Stimulated activated CD8-positive, alpha-beta memory T cell treated with anti-CD3 and anti-CD28 coated beads, Interleukin-15, amount 100 ng/mL, for 48 hours (primary cell): Measurements from ENCODE around the gene COQ2.
A peak's percentile ranks its signal among the peaks of the same experiment; 100 is the strongest.
"Not testable (repeated sequence)": the region's sequence is repeated elsewhere in the genome, so short reads cannot be mapped to it uniquely, and the experiment has no call there.

Source experiments
- DNase-seq, 2 donors: peaks; one replicate each; pipeline ENCODE4 v3.0.0-alpha.2; 2020; ENCODE audit warnings: low read depth in 2 of 2

COQ2 gene

DNA sequence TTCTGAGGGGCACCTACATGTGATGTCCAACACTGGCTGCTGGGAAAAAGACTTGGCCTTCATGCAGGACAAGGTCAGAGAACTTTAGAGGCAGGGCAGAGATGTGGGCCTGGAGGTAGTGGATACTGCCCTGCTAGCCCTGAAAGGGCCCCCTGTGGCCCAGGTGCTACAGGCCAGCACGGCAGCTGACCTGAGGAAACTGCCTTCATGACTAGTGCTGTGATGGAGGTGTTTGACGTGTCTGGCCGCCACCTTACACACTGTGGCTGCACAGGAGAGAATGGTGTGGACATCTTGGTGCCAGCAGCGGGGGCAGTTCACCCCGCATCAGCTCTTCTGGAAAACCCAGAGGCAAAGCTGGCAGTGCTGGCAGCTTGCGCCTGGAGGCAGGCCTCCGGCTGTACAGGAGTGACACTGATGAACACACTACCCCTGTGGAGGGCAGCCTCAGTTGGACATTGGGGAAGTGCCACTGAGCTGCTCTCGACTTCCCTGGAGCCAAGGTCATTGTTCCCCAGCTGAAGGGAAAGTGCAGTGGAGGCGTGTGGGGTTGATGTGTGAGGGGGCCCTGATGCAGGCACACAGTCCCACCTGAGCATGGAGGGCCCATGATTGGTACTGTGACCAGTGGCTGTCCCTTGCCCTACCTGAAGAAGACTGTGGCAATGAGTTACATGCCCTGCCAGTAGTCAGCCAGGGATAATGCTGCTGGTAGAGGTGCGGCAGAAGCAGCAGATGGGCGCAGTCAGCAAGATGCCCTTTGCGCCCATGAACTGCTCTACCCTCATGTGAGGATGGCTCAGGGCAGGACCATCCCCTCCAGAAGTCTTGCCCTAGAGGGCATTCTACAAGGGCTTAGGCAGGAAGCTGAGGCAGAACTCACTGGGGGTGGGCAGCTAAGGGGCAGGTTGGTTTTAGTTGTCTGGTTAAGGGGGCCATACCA, 36.9 kb downstream of the COQ2 start:
- DNase-seq, result no peak

GRCh38 chr4:83241132-83241531, 43.5 kb downstream of the COQ2 start:
- no peak for DNase-seq

DNA sequence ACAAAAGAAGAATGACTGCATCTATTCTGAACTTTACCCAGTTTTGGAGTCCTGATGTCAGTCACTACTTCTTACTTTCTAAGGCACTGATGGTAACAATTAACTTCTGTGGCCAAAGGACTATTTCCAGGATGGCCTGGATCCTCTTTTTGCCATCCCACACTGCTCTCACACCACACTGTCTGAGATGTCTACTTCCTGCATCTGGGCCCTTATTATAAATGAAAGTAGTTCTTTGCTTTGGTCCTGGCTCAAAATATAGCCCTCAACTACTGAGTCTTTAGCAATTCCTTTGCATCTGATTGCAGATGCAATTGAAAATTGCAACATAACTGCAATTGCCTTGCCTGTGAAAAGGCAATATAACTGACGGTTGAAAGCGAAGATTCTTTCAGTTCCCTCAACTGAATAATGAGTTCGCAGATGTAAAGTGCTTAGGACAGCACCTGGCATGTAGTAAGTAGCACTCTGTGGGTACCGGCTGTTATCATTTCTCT, 44.2 kb downstream of the COQ2 start:
- DNase-seq, result no peak

DNA sequence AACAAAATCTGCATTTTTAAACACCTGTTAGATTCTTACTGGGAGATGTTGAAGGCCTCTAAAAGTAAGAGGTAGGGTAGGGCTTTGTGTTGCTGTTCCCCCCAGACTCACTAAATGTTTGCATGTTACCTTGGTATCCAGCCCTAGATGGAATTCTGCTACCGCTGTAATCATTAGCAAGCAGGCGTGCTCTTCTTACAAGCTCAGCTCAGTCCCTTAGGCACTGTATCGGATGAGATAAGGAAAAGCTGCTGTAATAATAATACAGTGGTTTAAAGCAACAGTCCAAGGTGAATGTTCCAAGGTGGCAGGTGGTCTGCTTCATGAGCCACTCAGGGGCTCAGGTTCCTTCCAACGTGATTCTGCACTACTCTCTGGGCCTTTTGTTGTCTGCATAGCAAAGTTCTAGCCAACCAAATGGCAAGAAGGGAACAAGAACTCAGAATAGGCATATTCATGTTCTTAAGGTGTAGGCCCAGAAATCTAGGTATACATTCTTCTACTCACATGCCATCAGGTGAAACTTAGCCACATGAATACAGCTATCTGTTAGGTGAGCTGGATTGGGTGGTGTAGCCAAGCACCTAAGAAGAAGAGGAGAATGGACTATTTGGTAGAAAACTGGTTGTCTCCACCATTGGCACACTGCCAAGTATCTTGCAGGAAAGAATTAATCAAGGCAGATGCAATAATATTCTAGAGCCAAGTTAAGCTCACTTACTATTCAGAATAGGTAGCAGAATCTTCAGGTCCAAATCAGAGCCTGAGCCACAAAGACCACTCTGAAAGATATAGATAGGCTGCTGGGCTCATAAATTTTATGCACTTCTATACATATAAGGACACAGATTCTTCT, 46.0 kb downstream of the COQ2 start:
- no peak for DNase-seq

DNA sequence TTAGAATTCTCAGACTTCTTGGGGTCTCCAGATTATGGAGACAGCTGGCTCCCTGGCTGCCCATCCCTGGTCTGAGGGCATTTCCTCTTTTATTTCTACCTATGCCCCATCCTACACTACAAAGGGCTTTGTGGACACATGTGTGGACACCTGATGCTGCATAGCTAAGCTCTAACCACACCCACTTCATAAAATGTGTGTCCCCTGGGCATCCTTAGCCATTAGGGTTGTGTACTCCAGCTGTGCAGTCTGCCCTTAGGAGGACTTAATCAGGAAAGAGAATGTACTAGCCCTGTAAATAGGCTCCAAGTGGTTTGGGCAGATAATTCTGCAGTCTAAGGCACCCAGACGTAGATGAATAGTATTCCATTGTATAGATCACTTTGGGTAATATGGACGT, 47.0 kb downstream of the COQ2 start:
- DNase-seq, result no peak

DNA sequence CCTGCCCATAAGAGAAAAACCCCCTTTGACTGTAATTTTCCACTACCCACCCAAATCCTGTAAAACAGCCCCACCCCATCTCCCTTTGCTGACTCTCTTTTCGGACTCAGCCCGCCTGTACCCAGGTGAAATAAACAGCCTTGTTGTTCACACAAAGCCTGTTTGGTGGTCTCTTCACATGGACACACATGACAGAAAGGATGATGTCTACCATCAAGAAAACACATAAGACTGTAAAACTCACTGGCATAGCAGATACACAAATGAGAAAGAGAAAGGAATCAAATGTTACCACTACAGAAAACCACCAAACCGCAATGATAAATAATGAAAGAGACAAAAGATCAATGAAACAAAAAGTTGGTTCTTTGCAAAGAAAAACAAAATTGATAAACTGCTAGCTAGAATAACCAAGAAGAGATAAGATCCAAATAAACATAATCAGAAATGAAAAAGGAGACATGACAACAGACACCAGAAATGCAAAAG, 48.9 kb downstream of the COQ2 start:
- DNase-seq, result not testable (repeated sequence)

DNA sequence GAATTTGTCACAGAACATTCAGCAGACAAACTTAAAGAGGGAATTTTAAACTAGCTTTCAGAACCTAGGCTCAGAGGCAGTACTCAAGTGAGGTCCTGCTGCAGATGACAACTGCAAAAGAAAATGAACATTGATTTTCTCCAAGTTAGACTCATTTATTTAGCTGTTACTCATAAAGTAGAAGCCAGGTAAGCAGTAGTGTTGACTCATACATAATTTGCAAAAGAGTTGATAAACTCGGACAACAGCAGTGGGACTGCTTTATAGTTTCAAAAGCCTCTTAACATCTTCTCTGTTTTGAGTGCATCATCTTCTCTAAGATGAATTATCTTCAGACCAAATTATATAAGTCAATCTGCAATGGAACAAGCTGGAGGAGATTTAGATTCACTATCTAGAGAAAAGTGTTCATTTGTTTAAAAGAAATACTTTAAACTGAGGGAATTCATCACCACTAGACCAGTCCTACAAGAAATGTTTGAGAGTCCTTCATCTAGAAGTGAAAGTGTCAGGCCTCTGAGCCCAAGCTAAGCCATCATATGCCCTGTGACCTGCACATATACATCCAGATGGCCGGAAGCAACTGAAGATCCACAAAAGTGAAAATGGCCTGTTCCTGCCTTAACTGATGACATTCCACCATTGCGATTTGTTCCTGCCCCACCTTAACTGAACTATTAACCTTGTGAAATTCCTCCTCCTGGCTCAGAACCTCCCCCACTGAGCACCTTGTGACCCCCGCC, 49.5 kb downstream of the COQ2 start:
- DNase-seq, result no peak

GRCh38 chr4:83234387-83234786, 50.2 kb downstream of the COQ2 start:
- not testable (repeated sequence) for DNase-seq

DNA sequence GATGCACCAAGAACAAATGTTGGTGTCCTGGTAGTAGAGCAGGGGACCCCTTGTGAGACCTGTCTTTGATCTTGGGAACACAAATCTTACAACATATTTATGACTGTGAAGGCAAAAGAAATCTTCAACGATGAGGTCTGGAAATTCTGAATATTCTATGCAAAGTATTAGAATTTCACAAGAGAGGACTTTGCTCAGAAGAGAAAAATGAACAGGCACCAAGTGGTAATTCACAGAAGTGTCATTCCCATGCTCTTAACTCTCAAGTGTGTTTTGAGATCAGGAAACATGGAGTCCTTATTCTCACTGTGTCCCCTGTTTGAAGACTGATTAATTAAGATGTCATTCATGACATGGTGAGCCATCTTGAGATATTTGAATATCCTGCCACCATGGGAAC, 52.5 kb downstream of the COQ2 start:
- no peak for DNase-seq

GRCh38 chr4:83231620-83232076, 53.0 kb downstream of the COQ2 start:
- peak in 1 of 2 donors; percentile 36 for DNase-seq

DNA sequence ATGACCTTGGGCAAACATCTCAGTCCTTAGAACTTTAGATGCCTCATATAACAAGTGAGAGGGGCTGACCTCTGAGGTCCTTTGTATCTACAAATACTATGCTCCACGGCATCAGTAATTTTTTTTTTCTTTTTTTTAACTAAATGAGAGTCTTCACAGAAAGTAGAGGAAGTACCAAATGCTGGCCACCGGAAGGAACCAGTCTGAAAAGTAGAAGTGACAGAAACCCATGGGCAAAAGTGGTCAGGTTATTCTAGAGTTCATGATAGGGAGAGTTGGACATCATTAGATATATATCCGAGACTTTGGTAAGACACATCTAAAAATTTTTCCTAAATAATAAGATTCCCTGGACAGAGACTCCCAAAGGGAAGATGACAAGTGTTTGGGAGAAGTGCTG, 53.7 kb downstream of the COQ2 start:
- no peak for DNase-seq

GRCh38 chr4:83229791-83230190, 54.8 kb downstream of the COQ2 start:
- no peak for DNase-seq

DNA sequence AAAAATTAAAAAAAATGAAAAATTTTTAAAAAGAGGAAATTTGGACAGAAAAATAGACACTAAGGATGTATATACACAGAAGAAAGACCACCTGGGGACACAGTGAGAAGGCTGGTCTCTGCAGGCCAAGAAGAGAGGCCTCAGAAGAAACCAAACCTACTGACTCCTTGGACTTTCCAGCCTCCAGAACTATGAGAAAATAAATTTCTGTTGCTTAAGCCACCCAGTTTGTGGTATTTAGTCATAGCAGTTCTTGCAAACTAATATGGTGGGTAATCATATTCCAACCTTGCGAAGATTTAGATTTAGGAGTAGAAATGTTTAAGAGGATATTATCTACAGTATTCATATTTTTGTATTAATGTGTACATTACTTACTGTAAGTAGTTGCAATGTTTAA, 56.4 kb downstream of the COQ2 start:
- DNase-seq, result no peak

DNA sequence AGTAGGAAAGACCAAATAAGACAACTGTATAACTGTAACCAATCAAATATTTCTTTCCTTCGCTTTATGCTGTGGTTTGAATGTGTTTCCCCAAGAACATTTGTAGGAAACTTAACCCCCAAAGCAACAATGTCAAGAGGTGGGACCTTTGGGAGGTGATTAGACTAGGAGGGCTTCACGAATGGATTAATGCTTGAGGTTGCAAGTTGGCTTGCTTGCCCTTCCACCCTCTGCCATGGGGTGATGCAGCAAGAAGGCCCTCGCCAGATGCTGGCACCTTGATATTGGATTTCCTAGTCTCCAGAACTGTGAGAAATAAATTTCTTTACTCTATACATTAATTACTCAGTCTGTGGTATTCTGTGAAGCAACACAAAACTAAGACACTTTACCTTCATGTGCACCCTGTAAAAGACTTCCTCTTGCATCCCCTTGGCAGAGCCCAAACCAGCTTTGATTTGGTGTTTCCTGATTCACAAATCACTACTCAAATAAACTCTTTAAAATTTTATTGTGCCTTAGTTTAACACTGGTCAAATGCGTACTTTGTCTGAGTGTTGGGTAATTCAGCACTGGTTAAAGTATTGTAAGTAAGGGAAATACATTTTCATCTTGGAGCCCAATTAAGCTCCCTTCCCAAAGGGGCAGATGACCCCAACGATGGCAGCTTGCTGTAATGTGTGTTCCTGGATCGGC, 59.9 kb downstream of the COQ2 start:
- no peak for DNase-seq

DNA sequence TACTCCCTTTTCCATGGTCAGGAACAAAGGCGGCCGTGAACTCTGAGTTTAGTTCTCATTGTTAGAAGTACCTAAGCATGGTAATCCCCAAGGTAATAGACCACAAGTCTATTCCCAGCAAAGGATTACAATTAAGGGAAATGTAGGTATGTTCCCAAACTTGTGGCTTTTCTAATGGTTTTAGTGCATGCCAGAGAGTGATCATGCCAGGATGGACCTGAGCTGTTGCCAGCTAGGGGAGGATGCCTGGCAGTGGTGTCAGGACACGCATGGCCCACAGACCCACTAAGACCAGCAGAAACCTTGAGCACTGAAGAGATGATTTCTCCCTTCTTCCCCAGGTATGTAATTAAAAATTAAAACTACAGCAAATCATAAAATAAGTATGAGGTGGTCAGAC, 60.8 kb downstream of the COQ2 start:
- no peak for DNase-seq

DNA sequence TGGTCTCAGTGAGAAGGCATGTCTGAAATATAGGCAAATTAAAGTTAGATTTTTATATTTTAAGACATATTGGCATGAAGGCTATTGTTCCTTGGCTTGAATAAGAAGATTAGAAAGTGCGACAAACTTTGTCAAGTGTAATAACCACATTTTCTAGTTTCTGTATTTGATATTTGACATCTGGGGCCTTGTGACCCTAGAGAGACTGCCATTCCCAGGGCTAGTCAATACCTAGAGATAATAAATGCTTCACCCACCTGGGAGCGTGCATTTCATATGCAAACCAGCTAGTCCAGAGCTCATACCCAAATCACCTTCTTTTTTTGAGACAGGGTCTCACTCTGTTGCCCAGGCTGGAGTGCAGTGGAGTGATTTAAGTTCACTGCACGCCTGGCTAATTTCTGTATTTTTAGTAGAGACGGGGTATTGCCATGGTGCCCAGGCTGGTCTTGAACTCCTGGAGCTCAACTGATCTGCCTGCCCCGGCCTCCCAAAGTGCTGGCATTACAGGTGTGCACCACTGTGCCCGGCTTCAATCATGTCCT, 62.6 kb downstream of the COQ2 start:
- no peak for DNase-seq

- peak; percentile 49 to 60 for DNase-seq
These were observed 65.0 kb downstream of the COQ2 start for GRCh38 chr4:83219344-83220331.

DNA sequence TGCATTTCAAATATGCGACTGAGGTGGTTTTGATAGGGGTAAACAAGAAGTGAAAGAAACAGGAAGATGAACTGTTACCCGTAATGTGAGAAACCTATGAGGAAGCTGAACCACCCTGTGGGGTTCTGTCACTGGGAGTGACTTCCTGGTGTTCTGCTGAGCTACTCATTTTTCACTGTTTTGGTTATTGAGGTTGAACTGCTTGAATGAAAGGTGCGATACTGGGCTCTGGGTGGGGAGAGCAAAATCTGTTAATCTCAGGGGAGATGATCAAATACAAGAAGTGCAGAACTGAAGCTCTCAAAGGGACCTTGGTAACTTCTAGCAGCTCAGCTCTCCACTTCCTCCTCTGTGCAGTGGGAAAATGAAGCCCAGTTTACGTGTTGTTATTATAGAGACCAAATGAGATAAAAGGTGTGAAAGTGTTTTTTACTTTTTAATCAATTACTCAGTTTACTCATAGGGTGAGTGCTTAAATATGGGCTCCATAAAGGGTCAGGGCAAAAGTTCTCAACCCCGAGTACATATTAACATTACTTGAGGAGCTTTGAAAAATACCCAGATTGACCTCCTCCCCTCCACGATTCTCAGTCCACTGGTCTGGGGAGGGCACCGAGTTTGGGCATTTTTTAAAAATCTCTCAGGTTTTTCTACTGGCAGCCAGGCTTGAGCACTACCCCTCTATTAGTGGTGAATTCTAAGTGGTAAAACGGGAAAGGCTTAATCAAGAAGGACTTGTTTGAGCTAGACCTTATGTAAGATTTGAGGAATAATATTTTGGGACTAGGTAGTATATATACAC, 66.7 kb downstream of the COQ2 start:
- DNase-seq, result peak; percentile 43 to 52
